CD4-positive, alpha-beta T cell treated with Interferon gamma for 1 hour (primary cell): ENCODE data around the gene NTNG1.
"Not testable (repeated sequence)": the region's sequence is repeated elsewhere in the genome, so short reads cannot be mapped to it uniquely, and the experiment has no call there.

Experiments
- DNase-seq: peaks from one replicate; pipeline ENCODE4 v3.0.0-alpha.2; 2020

NTNG1 gene

DNA sequence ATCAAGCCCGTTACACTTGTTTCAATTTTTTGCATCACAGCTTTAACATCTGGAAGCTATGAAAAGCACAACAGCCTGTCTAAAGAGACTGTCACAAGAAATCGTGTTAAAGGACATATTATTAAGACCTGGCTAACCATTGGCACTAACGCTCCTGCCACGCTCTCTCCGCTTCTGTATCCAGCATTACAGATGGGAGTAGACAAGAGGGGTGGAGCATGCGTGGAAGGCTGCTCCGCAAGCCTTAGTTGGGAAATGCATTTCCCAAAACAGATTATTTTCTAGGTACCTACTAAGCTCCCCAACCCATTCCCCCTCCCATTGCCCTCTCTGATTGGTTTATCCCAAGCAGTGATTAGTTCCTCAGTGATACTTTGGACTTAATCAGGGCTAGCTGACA, 72.4 kb downstream of the NTNG1 start:
- no peak for DNase-seq

DNA sequence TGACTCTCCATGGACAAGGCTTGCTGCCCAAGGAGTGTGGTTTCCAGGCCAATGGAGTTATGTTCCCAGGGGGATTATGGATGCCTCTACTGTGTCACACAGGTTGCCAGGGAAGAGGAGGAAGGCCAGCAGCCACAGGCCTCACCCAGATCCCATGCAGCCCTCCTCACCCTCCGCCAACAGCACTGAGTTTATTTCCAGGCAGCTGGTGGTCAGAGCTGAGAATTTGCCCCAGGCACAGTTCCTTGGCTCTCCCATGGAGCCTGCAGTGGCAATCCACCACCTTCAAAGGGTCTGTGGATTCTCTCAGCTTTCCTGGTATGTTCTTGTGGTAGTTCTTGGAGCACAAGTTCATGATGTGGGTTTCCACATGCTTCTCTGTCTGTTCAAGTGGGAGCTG, 79.2 kb downstream of the NTNG1 start:
- DNase-seq: no peak

- no peak for DNase-seq
Observed at GRCh38 chr1:107225706-107226105, 84.9 kb downstream of the NTNG1 start.

DNA sequence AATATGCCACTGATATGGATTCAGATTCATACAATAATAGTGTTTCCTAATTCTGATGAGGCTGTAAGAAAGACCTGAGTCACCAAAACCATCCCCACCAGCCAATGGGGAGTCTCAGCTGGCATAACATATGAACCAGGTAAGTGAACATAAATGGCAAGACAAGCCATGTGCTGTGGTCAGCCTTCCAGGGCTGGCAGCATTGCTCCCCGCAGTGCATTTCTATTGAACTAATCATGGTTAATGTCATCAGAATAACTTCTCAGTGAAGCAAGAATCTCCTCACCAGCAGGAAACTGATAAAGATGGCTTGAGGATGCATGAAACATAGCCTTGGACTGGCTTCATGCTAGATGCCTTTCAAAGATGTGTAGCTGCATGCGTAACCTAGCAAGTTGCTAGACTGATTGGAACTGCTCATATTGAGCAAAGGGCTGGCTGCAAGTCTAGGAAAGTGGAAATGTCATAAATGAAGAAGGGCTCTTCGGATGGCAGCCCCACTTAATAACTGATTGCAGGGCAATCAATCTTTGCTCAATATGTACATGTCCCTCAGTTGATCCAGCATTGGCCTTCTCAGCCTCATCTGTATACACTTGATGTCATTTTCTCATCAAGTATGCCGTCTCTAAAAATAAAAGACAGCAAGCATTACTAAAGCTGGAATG, 88.0 kb downstream of the NTNG1 start:
- no peak for DNase-seq

DNA sequence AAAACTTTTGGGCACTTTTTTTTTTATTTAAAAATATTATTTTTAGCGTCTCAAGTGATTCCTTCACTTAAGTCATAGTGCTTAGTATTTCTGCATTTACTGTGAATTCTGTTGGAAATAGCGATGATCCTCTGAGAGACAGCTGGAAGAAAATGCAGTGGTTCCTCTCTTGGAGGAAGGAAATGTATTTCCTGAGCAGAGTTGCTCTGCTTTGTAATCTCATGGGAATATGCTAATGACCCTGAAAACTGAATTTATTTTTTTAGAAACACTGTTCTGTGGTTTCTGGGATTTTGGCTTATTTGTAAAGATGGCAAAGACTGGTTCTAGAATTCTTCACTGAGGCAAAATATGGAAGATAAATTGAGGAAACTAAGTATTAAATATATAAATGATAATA, 88.9 kb downstream of the NTNG1 start:
- no peak for DNase-seq

- no peak for DNase-seq
Observed at GRCh38 chr1:107230121-107230520, 89.3 kb downstream of the NTNG1 start.

GRCh38 chr1:107231291-107231690, 90.5 kb downstream of the NTNG1 start:
- no peak for DNase-seq

GRCh38 chr1:107232426-107232825, 91.6 kb downstream of the NTNG1 start:
- DNase-seq: no peak

GRCh38 chr1:107236760-107237159, 95.9 kb downstream of the NTNG1 start:
- DNase-seq: not testable (repeated sequence)

DNA sequence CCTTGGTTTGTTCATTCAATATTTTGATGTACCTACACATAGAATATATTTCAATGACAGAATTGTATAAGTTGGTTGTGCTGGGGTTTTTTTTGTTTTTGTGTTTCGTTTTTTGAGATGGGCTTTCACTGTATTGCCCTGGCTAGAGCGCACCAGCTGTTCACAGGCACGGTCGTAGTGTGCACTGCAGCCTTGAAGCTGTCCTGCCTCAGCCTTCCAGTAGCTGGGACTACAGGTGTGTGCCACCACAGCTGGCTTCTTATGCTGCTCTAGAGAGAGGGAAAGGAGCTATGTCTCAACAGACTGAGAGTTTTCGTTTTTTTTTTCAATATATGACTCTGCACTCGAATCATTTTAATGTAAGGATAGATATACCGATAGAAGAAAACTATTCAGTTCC, 102.6 kb downstream of the NTNG1 start:
- no peak for DNase-seq

- no peak for DNase-seq
Observed at GRCh38 chr1:107244709-107245500, 104.1 kb downstream of the NTNG1 start.

GRCh38 chr1:107246775-107247345, 106.0 kb downstream of the NTNG1 start:
- DNase-seq: no peak

- no peak for DNase-seq
Observed at GRCh38 chr1:107247679-107248078, 106.8 kb downstream of the NTNG1 start.

DNA sequence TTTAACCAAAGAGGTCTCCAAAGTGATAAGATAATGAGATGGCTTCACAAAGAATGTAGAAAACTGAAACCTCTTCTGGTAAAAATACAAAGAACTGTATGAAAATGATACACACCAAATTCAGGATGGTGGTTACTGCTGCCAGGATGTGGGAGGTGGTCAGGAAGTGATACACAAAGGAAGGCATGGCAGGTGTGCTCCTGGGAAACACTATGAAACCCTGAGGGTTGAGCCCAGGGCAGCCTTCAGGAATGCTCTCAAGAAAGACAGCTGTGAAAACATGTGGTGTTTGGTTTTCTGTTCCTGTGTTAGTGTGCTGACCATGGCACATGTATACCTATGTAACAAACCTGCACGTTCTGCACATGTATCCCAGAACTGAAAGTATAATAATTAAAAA, 109.3 kb downstream of the NTNG1 start:
- no peak for DNase-seq

DNA sequence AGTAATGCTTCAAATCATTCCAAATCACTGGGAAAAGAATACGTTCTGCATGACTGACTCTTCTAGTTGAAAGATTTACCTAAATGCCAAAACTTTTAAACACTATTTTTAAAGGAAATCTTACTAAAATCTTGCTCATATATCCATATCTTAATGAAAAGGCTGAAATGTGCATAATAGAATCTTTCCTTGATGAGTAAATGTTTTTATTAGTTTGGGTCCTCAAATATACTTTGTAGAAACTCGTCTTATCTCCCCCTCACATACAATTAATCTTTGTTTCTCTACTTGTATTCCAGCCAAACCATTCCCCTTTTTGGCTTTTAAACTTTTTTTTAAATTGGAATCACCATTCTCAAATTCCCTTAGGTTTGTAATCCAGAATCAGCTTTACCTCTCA, 110.2 kb downstream of the NTNG1 start:
- no peak for DNase-seq

DNA sequence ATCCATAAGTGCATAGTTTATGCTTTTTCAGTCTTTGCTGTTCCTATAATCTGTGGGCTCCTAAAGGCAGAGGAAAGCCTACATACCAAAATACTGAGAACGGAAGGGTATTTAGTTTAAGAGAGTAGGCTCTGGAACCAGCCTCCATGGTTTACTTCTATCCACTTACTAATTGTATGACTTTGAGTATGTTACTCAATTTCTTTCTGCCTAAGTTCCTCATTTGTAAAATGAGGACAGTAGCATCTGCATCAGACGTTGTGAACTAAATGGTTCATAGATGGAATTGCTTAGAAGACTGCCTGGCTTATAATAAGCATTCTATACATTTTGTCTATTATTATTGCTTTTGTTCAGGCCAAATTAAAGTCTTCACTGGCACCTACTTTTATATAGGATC, 111.0 kb downstream of the NTNG1 start:
- no peak for DNase-seq

- no peak for DNase-seq
Observed at GRCh38 chr1:107252271-107252670, 111.4 kb downstream of the NTNG1 start.

GRCh38 chr1:107254306-107254705, 113.5 kb downstream of the NTNG1 start:
- DNase-seq: no peak

DNA sequence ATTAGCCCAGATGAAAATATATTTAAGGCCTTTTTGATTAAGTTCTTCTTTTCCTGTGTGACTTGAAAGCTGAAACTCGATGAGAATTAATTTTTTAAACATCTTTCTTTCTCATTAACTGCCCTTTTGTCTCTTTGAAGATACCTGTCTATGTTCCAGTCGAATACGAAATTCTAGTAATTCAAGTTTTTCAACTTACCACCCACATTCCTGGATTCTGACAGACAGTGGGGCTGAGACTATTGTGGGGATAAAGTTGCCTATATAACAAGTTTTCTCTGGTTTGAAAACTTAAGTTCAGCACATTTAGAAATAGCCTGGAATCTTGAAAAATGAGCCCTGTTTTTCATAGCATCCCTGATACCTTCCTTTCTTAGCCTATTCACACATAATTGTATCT, 114.6 kb downstream of the NTNG1 start:
- DNase-seq: no peak

- no peak for DNase-seq
Observed at GRCh38 chr1:107262467-107263286, 121.8 kb downstream of the NTNG1 start.

DNA sequence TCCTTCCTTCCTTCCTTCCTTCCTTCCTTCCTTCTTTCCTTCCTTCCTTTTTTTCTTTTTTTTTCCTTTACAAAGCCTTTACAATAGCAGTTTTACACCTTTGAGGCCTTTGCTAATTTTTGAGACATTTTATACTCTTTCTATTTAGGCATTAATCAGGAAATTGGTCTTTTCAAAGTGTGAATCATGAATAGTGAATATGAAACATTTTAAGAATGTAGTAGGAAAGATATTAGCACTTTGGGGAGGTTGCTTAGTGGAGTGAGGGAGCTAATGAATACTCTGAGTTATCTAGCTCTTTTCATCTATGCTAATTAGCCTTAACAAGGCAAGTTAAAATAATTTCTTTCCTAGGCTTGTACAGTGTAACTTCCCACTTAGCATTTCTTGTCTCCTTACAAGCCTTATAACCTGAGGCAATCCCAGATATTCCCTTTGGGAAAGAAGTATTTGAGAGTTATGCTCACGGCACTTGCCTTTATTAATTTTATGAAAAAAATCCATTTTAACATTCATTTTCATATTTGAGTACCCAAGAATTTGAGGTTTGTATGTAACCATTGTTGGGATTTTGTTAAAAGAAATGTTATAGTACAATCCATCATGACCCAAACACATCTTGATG, 122.6 kb downstream of the NTNG1 start:
- no peak for DNase-seq

DNA sequence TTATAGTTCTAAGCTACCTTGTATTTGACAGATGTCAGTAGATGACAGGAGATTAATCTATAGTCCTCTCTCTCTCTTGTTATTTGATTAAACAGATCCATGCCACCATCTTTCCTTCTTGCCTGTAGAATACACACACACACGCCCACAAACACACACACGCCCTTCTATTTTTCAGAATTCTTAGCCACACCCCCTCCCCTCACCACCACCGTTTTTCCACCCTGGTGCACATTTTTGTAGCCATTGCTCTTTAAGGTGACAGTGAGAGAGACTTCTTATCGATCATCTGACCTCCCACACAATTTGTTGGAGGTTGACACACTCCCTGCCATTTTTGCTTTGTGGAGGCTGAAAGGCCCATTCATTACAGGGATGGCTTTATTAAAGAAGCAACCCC, 123.2 kb downstream of the NTNG1 start:
- no peak for DNase-seq

- no peak for DNase-seq
Observed at GRCh38 chr1:107264561-107264960, 123.7 kb downstream of the NTNG1 start.
